ACC112 (cell line): Measurements from ENCODE around the gene TDRD3.

ENCODE experiments used
- H2AFZ ChIP-seq: fragments of 200-600 bp; sonication (generic); one replicate; pipeline ENCODE4 v1.6.0; 2017; ENCODE audit warnings: antibody characterized with exemption, low read length; ENCODE audit not compliant: unreplicated experiment
- H3K27ac ChIP-seq: fragments of 200-600 bp; sonication (generic); 2 replicates; pipeline ENCODE4 v1.5.1; 2014; ENCODE audit warnings: low read depth, mild to moderate bottlenecking, antibody characterized with exemption, low read length, moderate library complexity
- H3K27me3 ChIP-seq: fragments of 200-600 bp; sonication (generic); 2 replicates; pipeline ENCODE4 v1.6.1; 2014; ENCODE audit warnings: mild to moderate bottlenecking, antibody characterized with exemption, low read length, moderate library complexity, mixed read lengths; ENCODE audit not compliant: insufficient read depth
- H3K36me3 ChIP-seq: fragments of 200-600 bp; sonication (generic); 2 replicates; pipeline ENCODE4 v1.6.1; 2016; ENCODE audit warnings: mild to moderate bottlenecking, antibody characterized with exemption, low read length, moderate library complexity, mixed read lengths; ENCODE audit not compliant: insufficient read depth
- H3K4me1 ChIP-seq: fragments of 200-600 bp; sonication (generic); one replicate; pipeline ENCODE4 v1.6.1; 2016; ENCODE audit warnings: low read length, mixed read lengths; ENCODE audit not compliant: insufficient read depth, unreplicated experiment, control insufficient read depth
- H3K4me3 ChIP-seq: fragments of 200-600 bp; sonication (generic); 2 replicates; pipeline ENCODE4 v1.5.1; 2014; ENCODE audit warnings: mild to moderate bottlenecking, low read depth, low read length
- H3K79me2 ChIP-seq: fragments of 200-600 bp; sonication (generic); one replicate; pipeline ENCODE4 v1.6.0; 2016; ENCODE audit warnings: low read length; ENCODE audit not compliant: control insufficient read depth, unreplicated experiment, insufficient read depth

TDRD3 gene

DNA sequence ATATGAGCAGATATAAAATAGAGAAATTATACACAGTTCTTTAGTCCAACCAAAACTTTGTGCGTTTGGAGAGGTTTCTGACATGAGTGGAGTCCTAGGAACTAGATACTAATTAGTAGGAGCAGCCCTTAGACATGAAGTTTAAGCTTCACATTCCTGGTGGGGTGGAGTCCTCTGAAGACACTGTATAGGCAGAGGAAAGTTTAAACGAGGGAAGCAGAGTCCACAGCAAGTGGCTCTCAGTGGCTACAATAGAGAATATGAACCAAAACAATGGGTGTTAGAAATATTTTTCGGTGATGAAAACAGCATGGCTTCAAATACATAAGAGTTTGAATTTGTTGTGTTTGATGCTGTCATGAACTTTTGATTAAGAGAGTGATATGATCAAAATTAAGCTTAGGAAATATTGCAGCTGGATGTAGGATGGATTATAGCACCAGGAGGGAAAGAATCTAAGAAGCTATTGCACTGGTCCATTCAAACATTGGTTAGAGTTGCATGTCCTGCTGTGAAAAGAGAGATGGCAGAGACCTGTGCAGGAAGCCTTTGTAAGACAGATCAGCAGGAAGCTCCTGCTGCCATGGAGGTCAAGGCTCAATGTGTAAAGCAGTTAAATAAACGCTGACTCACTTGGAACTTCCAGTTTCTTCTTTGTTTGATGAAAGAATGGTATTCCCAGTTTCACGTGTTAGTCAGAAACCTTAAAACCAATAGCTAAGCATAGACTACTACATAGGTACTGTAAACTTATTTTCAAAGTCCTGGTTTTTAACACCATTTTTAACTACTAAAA lies 175.2 kb downstream of the TDRD3 start:
- no peaks in the 10 kb centered on the region for H3K79me2 ChIP-seq
- peak overlapping the region; percentile 51; the same call in 1 of the 2 replicates for H3K27ac ChIP-seq
- no peak overlapping the region for H3K4me3 ChIP-seq
- H3K27me3 ChIP-seq, result no peaks in the 10 kb centered on the region
- H3K36me3 ChIP-seq, result no peaks in the 10 kb centered on the region; the same call in none of the 2 replicates
- peaks cover 17% of the 10 kb centered on the region for H3K4me1 ChIP-seq
- peak overlapping the region; percentile 13 for H2AFZ ChIP-seq

DNA sequence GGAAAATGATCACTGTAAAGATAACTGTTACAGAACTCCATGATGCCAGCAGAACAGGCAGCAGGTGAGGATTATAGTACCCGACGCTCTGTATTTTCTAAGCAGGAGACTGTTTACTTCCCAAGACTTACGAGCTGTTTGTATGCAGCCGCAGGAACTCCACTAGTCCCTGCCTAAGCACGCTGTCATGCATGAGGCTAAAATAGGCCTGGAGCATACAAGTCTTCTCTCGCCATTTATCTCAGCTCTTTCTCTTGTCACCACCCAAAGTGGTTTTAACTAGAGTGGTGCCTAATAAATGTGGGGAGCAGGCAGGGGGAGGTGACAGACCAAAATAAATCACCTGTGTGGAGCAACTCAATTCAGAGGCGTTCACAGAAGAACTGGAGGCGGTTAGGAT lies 175.8 kb downstream of the TDRD3 start:
- Histone ChIP-seq H3K36me3 (no peaks in the 10 kb centered on the region; the same call in none of the 2 replicates), H3K27ac (peak overlapping the region; percentile 51; the same call in 1 of the 2 replicates), H3K4me1 (peaks cover 17% of the 10 kb centered on the region), H3K27me3 (no peaks in the 10 kb centered on the region), H3K4me3 (no peak overlapping the region), H2AFZ (no peak overlapping the region), H3K79me2 (no peaks in the 10 kb centered on the region)

DNA sequence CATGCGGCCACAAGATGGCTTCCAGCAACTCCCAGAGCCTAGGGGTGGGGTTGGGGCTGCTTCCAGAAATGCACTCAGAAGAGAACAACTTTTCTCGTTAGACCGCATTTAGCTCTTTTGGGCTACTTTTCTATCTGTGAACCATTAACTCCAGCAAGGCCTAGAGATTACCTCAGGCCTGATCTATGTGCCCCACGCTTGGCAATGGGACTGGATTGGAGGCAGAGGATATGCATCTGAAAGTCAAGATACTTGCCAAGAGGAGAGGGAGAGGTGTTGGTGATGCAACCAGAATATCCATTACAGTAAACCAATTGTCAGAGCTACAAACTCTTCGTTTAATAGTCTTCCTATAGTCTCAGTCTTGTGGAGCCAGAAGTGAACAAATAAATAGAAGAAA lies 177.7 kb downstream of the TDRD3 start:
- no peak overlapping the region for H3K4me3 ChIP-seq
- H2AFZ ChIP-seq, result no peak overlapping the region
- H3K27me3 ChIP-seq, result no peaks in the 10 kb centered on the region
- H3K36me3 ChIP-seq, result no peaks in the 10 kb centered on the region; the same call in 1 of the 2 replicates
- no peak overlapping the region for H3K27ac ChIP-seq
- peaks cover 17% of the 10 kb centered on the region for H3K4me1 ChIP-seq
- no peaks in the 10 kb centered on the region for H3K79me2 ChIP-seq

DNA sequence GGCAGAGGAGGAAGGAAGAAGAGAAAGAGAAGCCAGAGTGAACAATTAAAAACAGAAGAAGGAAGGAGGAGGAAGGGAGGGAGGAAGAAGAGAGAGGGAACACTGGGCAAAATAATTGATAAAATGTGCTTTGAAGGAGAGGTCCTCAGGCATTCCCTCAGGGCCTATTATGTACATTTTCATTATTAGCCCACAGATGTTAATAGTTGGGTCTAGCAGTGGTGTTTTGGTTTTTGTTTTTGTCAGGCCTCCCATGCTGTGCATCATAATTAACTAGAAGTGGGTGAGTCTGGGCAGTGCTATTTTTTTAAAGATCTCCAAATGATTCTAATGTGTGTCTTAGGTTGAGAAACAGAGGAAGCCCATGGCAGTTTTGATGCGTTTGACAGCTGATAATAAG lies 178.1 kb downstream of the TDRD3 start:
- Histone ChIP-seq H3K79me2 (no peaks in the 10 kb centered on the region), H3K36me3 (no peaks in the 10 kb centered on the region), H3K4me1 (peaks cover 17% of the 10 kb centered on the region), H3K4me3 (no peak overlapping the region), H3K27me3 (no peaks in the 10 kb centered on the region), H3K27ac (no peak overlapping the region), H2AFZ (no peak overlapping the region)

- Histone ChIP-seq H3K27me3 (no peaks in the 10 kb centered on the region), H3K27ac (no peak overlapping the region), H3K4me1 (peaks cover 8% of the 10 kb centered on the region), H2AFZ (no peak overlapping the region), H3K36me3 (no peaks in the 10 kb centered on the region), H3K4me3 (no peak overlapping the region), H3K79me2 (no peaks in the 10 kb centered on the region)
These were observed 180.7 kb downstream of the TDRD3 start for GRCh38 chr13:60577761-60578160.

- H3K36me3 ChIP-seq, result no peaks in the 10 kb centered on the region
- H3K27ac ChIP-seq, result peak overlapping the region; percentile 89
- H3K4me1 ChIP-seq, result peaks cover 20% of the 10 kb centered on the region
- no peaks in the 10 kb centered on the region for H3K27me3 ChIP-seq
- peak overlapping the region; percentile 35 for H2AFZ ChIP-seq
- H3K4me3 ChIP-seq, result peak overlapping the region; percentile 47
- H3K79me2 ChIP-seq, result no peaks in the 10 kb centered on the region
These were observed 186.3 kb downstream of the TDRD3 start for GRCh38 chr13:60583196-60583888.

DNA sequence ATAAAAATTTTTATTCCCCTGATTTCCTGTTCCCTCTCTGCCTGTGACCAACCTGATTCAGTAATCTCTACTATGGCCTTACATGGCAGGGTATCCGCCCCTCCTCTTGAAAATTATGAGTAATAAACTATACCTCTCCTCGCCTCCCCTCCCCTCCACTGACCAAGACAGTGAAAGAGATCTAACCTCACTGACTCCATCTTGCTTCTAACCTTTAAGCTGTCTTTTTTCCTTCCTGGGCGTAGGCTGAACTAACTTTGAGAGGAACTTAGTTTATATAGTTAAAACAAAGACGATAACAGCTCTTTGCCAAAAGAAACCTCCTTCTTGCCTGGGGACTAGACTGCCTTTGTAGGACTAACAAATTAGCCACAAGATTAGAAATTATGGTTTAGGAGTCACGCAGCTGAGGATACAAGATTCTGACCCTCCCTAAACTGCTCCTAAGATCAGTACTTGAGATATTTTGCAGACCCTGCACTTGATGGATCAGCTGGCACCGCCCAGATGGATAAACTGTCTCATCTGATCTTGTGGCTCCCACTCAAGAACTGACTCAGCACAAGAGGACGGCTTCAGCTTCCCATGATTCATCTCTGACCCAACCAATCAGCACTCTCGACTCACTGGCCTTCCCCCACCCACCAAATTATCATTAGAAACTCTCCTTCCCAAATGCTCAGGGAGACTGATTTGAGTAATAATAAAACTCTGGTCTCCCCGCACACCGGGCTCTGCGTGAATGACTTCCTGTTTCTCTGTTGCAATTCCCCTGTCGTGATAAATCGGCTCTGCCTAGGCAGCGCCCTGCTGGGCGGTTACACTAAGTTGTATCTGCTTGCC lies 187.1 kb downstream of the TDRD3 start:
- no peaks in the 10 kb centered on the region for H3K27me3 ChIP-seq
- peaks cover 20% of the 10 kb centered on the region for H3K4me1 ChIP-seq
- no peaks in the 10 kb centered on the region for H3K36me3 ChIP-seq
- H3K27ac ChIP-seq, result peak overlapping the region; percentile 89
- peak overlapping the region; percentile 28 for H3K4me3 ChIP-seq
- peak overlapping the region; percentile 72 for H2AFZ ChIP-seq
- no peaks in the 10 kb centered on the region for H3K79me2 ChIP-seq

GRCh38 chr13:60584976-60585375 lies 188.0 kb downstream of the TDRD3 start:
- Histone ChIP-seq H3K79me2 (no peaks in the 10 kb centered on the region), H3K36me3 (no peaks in the 10 kb centered on the region), H3K27me3 (no peaks in the 10 kb centered on the region), H3K27ac (peak overlapping the region; percentile 89), H3K4me1 (peaks cover 20% of the 10 kb centered on the region), H3K4me3 (peak overlapping the region; percentile 20), H2AFZ (no peak overlapping the region)

GRCh38 chr13:60590800-60591747 lies 194.1 kb downstream of the TDRD3 start:
- Histone ChIP-seq H3K36me3 (no peaks in the 10 kb centered on the region), H3K79me2 (no peaks in the 10 kb centered on the region), H2AFZ (no peak overlapping the region), H3K27me3 (peaks cover 12% of the 10 kb centered on the region), H3K27ac (no peak overlapping the region), H3K4me3 (peak overlapping the region; percentile 21; the same call in 1 of the 2 replicates), H3K4me1 (peaks cover 14% of the 10 kb centered on the region)
